HG02588 (cell line): ENCODE results near the gene EYA3.

ENCODE experiments used
- ATAC-seq: cut with Tn5 transposase; IDR thresholded peaks from one replicate; pipeline ENCODE4 v1.9.1; 2021; ENCODE audit warnings: mild to moderate bottlenecking, moderate library complexity; ENCODE audit not compliant: unreplicated experiment

Gene EYA3

DNA sequence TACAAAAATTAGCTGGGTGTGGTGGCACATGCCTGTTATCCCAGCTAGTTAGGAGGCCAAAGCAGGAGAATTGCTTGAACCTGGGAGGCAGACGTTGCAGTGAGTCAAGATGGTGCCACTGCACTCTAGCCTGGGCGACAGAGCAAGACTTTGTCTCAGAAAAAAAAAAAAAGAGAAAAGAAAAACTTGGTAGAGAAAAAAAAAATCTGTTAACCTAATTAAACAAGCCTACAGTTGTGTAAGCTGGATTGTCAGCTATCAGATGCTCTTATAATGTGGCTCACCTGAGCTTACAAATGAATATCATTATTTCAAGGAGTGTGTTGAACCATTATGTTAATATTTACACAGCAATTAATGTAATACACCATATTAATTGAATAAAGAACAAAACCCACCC, 26.4 kb upstream of the EYA3 start:
- ATAC-seq, result no peak

DNA sequence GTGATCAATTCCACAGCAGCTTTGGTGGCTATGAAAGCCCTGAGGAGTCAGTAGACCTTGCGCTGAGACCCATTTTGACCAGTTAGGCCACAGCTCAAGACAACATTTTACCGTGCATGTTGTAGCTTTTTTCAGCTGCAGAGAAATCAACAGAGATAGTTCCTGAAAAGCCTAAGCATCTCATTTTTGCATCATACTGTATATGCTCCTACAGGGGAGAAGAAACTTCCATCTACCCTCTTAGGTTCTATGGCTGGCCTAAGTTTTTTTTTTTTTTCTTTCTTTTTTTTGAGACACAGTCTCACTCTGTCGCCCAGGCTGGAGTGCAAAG, 24.8 kb upstream of the EYA3 start:
- ATAC-seq, result no peak

DNA sequence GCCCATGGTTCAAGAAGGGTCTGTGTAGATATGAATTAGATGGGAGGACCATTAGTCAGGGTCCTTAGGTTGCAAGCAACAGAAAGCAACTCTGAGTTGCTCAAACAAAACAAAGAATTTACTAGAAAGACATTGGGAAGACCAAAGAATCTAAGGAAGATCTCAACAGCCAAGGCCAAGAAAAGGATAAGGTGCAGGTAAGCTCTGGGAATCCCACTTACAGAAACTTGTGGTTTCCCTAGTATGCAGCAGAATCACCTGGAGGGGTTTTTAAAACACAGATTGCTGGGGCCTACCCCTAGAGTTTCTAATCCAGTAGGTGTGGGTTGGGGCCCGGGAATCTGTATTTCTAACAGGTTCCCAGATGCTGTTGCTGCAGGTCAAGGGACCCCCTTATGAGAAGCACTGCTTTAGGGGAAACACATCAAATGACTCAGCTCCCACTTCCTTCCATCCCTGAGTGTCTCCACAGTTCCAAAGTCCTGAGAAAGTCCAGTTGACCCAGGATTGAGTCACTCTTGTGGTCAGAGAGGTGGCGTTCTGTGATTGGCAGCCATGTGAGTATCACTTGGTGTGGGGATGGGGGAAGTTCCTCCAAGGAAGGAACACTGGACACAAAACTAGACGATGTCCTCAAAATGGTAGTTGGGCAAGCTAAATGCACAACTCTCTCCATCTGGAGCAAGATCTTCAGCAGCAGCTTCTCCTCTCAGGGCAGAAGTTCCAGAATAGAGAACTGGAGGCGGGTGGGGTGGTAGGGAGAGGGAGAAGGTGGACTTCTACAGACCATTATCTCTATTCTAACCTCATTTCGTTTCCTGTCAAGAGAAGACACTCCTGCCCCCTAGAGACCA, 24.2 kb upstream of the EYA3 start:
- ATAC-seq, result no peak

DNA sequence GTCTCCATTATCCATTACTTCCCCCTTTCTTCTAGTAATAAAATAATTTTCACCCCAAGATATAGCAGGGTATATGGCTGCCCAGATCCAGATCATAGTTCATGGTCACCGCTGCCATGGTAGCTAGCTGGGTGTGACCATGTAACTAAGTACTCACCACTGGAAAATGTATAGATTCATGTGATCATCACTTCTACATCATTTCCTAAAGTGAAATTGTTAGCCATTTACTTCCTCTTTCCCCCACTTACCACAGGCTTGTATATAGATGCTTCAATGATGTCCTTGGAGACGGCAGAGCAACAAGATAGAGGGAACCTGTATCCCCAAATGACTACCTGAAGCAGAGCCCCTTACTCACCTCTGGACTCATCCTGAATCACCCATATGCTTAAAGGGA, 22.7 kb upstream of the EYA3 start:
- ATAC-seq, result no peak

DNA sequence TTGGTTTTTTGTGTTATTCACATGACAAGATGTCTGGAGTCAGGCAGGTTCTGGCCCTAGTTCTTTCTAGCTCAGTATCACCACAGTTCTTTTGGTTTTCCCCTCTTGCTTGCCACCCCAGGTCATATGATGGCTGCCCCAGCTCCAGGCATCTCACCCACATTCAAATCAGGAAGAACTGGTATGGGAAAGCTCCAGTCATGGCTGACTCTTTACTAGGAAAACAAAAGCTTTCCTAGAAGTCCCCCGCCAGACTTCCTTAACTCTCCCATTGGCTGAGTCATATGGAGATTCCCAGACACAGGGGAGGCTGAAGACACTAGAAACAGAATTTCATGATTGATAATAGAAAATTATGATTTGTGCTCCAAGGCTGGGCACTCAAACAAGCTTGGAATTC, 22.1 kb upstream of the EYA3 start:
- no peak for ATAC-seq

DNA sequence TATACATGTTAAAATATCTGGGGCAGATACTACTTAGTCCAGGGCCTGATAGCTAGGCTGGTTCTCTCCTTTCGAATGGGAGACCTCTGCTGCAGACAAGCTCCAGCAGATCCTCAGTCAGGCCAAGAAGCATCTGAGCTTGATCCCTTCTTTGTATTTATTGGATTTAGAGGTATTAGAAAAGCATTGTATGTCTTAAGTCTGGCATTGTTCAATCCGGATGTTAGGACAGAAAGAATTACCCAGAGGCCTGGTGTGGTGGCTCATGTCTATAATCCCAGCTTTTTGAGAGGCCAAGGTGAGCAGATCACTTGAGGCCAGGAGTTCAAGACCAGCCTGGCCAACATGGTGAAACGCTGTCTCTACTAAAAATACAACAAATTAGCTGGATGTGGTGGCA, 21.2 kb upstream of the EYA3 start:
- ATAC-seq, result no peak

DNA sequence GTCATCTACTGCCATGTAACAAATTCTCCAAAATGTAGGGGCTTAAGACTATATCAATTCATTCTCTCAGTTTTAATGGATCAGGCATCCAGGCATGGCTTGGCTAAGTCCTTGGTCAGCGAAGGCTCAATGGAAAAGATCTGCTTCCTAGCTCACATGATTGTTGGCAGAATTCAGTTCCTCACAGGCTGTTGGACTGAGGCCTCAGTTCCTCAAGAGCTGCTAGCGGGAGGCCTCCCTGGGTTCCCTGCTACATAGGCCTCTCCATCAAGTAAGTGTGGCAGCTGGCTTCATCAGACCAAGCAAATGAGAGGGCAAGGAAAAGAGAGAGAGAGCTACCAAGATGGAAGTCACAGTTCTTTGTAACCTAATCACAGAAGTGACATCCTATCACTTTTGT, 19.6 kb upstream of the EYA3 start:
- ATAC-seq, result no peak

DNA sequence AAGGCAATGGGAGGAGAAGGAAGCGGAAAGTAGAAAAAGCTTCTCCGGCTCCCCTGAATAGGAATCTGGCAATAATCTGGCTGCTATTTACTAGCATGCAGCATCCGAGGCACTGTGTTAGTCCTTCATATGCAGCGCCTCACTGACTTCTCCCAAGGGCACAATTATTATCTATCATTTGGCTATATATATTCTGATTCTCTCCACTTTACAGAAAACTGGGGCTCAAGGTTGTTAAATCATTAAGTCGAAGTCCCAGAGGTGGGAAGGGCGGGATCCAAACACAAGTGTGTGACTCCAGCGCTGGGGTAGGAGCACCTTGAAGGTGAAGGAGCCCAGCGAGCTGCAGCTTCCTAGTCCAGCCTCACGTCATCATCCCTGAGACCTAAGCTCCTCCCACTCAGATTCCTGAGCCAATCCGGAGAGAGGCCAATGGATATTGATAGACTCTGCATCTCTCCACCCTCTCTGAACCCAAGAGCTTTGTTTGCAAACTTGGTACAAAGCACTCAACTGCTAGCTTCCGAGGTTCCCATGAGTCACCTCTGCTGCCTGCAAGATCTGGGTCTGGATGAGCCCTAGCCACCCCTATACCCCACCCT, 16.6 kb upstream of the EYA3 start:
- ATAC-seq, result no peak

DNA sequence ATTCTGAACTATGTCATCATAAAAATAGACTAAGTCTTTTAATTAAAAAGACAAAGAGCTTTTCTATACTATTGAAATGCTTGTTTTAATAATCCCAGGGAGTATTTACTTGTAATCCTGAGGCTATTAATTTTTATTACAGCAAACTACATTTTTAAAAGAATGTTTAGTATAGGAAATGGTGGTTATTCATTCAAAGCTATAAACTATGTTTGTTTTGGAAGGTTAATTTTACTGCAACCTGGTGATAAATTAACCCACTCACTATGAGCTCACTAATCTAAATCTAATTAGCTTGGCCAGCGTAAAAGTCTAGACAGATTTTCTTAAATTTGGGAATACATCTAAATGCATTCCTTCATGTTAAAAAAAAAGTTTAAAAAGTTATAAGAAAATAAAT, 13.8 kb upstream of the EYA3 start:
- ATAC-seq, result no peak

DNA sequence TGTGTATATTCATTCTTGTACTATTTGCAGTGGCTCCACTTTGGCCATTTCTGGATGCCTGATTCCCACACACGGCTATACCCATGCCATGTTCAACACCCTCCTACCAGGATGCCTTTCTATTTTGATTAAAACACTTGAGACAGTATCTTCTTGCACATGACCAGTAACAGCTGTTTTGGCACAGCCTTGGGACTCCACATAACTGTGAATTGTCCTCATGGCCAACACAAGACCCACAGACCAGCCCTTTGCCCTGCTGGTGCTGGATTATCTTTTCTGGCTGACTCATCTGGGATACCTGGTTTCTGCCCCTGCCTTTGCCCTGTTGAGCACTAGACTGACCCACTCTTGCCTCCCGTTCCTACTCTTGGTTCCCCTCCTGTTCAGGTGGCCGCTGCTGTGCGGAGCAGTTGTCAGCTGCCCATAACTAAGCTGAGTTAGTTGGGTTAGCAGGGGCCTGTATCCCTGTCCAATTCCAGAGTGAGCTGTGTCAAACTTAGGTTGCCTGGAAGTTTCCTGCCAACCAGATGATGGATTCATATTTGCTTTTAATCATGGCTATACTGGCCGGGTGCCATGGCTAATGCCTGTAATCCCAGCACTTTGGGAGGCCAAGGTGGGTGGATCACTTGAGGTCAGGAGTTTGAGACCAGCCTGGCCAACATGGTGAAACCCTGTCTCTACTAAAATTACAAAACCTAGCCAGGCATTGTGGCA, 10.8 kb upstream of the EYA3 start:
- no peak for ATAC-seq

DNA sequence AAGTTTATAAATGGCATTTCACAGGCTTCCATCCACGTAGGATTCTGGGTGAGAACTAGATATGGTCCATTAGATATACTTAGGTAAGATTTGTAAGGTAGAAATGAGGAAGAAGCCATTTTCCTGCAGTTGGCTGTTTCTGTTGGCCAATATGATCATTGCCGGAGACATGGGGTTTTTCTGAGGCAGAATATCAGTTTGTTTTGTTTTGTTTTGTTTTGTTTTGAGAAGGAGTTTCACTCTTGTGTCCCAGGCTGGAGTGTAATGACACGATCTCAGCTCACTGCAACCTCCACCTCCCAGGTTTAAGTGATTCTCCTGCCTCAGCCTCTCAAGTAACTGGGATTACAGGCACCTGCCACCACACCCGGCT, 8.7 kb upstream of the EYA3 start:
- no peak for ATAC-seq

DNA sequence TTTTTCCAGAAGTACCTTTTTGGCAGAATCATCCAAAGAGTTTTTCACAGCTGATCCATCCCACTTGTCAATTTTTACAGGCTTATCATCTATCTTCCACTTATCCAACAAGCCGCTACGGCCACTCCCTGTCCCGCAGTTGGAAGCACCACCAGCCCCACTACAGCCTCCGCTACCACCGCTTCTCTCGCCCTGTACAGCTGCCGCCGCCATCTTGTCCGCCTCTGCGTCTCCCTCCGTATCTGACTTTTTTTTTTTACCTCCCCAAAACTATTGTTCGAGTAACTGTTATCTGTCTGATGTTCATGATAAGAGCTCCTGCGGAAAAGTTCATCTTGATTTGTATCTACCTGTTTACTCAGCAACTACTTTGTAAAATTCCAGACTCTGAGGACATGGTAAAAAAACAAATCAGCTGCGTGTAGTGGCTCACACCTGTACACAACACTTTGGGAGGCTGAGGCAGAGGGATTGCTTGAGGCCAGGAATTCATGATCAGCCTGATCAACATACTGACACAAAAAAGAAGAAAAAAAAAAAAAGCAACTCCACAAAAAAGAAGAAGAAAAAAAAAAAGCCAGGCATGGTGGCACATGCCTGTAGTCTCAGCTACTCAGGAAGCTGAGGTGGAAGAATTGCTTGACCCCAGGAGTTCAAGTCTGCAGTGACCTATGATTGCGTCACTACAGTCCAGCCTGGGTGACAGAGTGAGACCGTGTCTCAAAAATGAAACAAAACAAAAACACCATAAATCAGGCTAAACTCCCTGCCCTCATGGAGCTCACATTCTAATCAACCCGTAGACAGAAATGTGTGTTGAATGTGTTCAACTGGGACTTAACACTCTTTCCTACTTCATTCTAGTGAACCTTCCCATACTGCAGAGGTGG, 8.0 kb upstream of the EYA3 start:
- no peak for ATAC-seq

DNA sequence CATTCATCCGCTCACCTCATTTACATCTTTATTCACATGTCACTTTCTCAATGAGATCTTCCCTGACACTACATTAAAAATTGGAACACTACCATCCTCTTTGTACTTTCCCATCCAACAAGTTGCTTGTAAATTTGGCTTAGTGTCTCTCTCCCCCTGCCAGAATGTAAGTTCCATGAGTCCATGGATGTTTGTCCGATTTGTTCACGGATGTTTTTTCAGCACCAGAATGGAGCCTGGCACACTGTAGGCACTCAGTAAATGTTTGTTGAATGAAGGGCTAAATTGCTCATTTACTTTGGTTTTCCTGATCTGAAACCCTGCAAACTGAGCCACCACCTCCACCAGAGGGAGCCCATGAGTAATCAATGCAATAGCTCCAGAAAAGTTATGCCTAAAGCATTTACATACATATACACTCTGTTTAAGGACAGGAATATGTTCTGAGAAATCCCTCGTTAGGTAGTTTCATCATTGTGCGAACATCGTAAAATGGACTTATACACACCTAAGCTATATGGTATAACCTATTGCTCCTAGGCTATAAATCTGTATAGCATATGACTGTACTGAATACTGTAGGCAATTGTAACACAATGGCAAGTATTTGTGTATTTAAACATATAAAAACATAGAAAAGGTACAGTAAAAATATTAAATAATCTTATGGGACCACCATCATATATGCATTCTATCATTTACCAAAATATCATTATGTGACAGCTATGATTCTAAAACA, 2.8 kb upstream of the EYA3 start:
- ATAC-seq, result no peak

DNA sequence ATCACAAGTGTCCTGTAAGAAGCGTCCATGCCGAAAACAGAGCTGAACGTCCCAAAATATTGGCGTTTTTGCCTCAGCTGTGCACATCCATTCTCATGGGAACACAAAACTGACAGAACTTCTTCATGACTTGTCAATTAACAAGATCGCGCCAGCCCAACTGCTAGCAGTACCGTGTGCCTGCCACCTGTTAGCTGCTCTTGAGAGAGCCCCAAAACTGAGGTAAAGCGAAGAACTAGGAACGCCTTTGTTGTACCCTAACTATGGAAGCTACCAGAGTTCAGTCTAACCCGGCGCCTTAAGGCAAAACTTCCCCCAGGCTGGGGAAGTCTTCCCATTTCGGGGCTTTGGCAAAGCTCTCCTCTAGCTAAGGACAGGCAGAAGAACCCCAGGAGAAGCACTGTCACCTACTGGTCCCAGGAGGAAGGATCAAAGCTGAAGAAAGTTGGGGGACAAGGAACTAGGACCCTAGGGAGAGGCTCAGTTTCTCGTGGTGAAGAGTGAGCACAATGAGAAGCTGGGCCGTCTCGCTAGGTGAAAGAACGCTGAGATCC, 719 bp downstream of the EYA3 start:
- no peak for ATAC-seq

DNA sequence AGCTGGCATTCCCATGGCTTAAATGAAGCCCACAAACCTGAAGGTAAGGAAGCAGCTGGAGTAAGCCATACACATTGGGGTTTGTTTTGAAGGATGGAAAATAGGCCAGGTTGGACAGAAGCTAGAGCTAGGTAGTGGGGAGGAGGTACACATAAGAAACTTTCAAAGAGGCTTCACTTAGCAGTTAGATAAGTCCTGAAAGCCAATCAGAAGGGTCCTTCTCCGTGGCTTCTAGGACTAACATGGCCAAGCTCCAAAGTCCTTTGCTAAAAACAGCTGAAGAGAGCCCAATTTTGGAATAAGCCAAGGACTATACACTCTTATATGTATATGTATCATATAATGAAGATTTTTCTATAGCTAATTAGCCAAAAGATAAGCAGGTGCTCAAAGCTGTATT, 1.8 kb downstream of the EYA3 start:
- ATAC-seq, result no peak

DNA sequence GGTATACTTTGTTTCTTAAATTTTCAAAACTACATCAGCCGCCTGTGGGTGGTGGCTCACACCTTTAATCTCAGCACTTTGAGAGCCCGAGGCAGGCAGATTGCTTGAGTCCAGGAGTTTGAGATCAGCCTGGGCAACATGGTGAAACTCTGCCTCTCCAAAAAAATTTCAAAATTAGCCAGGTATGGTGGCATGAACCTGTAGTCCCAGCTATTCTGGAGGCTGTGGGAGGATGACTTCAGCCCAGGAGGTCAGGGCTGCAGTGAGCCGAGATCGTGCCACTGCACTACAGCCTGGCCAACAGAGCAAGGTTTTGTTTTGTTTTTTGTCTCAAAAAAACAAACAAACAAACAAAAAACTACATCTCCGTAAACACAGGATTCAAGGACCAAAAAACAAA, 3.3 kb downstream of the EYA3 start:
- no peak for ATAC-seq

DNA sequence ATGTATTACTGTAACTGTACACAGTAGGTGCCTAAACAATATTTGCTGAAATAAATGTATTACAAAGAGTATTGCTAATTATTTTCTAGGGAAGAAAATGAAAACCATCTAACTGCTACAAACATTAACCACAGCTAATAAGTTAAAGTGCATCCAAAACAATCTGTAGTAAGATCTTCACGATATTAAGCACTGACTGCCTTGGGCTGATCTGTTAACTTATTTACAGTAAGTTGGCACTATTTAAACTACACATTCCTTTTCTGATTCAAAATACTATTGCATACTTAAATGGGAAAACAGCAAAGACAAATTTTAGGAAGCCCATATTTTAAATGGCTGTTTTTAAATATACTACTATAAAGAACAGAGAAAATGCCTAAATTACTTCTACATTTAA, 4.5 kb downstream of the EYA3 start:
- no peak for ATAC-seq

DNA sequence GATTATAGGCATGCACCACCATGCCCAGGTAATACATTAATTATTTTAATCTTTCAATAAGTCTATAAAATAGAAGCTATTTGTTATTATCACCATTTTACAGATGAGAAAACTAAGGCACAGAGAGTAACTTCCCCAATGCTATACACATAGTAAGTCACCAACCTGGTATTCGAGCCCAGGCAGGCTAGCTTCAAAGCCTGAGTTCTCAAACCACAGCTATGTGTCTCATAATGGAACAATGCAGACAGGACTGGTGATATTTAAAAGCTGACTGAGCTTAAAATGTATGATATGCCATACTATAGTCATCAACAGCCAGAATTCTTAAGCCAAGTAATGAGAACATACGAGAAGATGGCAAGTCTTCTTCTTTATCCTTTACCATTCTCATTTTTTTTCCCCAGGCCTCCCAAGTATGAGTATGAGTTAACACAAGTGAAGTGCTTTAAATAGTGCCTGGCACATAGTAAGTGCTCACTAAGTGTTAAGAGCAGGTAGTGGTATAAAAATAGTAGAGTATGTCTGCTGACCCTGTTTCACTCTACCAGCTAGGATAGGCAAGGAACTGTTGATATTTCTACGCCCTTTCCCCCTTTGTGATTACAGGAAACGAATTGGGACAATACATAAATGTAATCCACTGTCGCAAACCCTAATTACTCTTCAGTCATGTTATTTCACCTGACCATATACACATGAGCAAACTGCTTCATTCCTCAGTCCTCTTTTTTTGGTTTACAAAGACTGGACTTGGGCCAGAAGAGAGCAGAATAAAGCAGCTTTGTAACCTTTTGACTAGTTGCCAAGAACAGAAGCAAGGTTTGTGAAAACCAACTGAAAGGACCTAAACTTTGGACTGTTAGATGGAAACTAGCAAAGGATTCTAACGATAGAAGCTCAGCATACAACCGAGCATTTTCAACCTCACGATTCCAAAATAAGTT, 9.5 kb downstream of the EYA3 start:
- ATAC-seq, result no peak

DNA sequence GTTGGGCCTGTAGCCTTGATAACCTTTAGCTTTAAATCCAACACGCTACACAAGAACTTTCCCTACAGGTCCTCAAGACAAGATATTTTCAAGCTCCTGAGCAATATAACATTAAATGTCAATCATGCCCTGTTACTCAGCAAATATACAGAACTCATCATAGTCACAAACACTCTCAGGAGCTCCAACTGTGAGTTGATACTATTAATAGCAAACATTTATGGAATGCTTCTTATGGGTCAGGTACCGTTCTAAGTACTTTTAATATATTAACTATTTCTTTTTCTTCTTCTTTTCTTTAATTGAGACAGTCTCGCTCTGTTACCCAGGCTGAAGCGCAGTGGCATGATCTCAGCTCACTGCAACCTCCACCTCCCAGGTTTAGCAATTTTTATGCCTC, 10.1 kb downstream of the EYA3 start:
- no peak for ATAC-seq
